ENCODE results near the gene ADAMTS19.

GRCh38 chr5:129413570-129413969 lies 46.5 kb upstream of the ADAMTS19 start:
- TF ChIP-seq, protein P1, sequence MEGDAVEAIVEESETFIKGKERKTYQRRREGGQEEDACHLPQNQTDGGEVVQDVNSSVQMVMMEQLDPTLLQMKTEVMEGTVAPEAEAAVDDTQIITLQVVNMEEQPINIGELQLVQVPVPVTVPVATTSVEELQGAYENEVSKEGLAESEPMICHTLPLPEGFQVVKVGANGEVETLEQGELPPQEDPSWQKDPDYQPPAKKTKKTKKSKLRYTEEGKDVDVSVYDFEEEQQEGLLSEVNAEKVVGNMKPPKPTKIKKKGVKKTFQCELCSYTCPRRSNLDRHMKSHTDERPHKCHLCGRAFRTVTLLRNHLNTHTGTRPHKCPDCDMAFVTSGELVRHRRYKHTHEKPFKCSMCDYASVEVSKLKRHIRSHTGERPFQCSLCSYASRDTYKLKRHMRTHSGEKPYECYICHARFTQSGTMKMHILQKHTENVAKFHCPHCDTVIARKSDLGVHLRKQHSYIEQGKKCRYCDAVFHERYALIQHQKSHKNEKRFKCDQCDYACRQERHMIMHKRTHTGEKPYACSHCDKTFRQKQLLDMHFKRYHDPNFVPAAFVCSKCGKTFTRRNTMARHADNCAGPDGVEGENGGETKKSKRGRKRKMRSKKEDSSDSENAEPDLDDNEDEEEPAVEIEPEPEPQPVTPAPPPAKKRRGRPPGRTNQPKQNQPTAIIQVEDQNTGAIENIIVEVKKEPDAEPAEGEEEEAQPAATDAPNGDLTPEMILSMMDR (IDR thresholded peaks at IDR 0.05): no peak
- no peak for TF ChIP-seq POLR2A (IDR thresholded peaks at IDR 0.05)
- no peak for TF ChIP-seq EP300 (IDR thresholded peaks at IDR 0.05)

Measured in ovary (tissue), 3 donors.